CD14-positive monocyte (primary cell): ENCODE results near the gene KYAT1. TPM values are rescaled to one million over a fixed set of nuclear protein-coding genes. Genes with fewer than 3 reads are reported as not detected.
A peak's percentile ranks its signal among the peaks of the same experiment; 100 is the strongest.

Experiments
- DNase-seq, 3 donors: peaks; one replicate each; pipeline ENCODE4 v3.0.0-alpha.2; 2011 to 2022
- H2AFZ ChIP-seq: 2 replicates; pipeline ENCODE4 v1.6.0; 2012; ENCODE audit warnings: mild to moderate bottlenecking, low read depth, low read length, inconsistent platforms; ENCODE audit not compliant: insufficient read depth, poor library complexity, severe bottlenecking
- H3K27ac ChIP-seq, 2 donors: 1 replicate in 1 of 2; 2 replicates in 1 of 2; pipeline ENCODE4 v1.5.1; 2012 to 2013; ENCODE audit warnings: low read length in 2 of 2, control low read depth in 1 of 2, inconsistent platforms in 1 of 2, low read depth in 1 of 2, mild to moderate bottlenecking in 1 of 2
- H3K27me3 ChIP-seq, 2 donors: one replicate each; pipeline versions ENCODE4 v1.6.0 to v1.6.1; 2011 to 2013; ENCODE audit warnings: low read length in 2 of 2; ENCODE audit not compliant: control insufficient read depth in 2 of 2, insufficient read depth in 2 of 2
- H3K36me3 ChIP-seq, 2 donors: replicated peaks in 1 of 2; 1 replicate in 1 of 2; 2 replicates in 1 of 2; pipeline versions ENCODE4 v1.5.1 to v1.6.1; 2012 to 2013; ENCODE audit warnings: low read length in 2 of 2, control low read depth in 1 of 2, inconsistent platforms in 1 of 2, mild to moderate bottlenecking in 1 of 2; ENCODE audit not compliant: insufficient read depth in 2 of 2, control insufficient read depth in 1 of 2
- H3K4me1 ChIP-seq, 2 donors: 1 replicate in 1 of 2; 2 replicates in 1 of 2; pipeline versions ENCODE4 v1.5.1 to v1.6.1; 2012 to 2013; ENCODE audit warnings: low read length in 2 of 2, control low read depth in 1 of 2, inconsistent platforms in 1 of 2, mild to moderate bottlenecking in 1 of 2, moderate library complexity in 1 of 2; ENCODE audit not compliant: insufficient read depth in 2 of 2, control insufficient read depth in 1 of 2
- H3K4me2 ChIP-seq: replicated peaks from 2 replicates; pipeline ENCODE3; 2012; ENCODE audit warnings: low read length, moderate library complexity, mild to moderate bottlenecking; ENCODE audit not compliant: poor library complexity, severe bottlenecking; ENCODE audit errors: extremely low read depth
- H3K4me3 ChIP-seq, 3 experiments: fragments of 200-600 bp in 1 of 3; sonication (generic) in 1 of 3; replicated peaks in 1 of 3; 1 replicate in 2 of 3; 2 replicates in 1 of 3; pipeline ENCODE4 v1.5.1; 2011 to 2013; ENCODE audit warnings: low read length in 3 of 3, mild to moderate bottlenecking in 3 of 3, control low read depth in 2 of 3, low read depth in 2 of 3, inconsistent platforms in 1 of 3, moderate library complexity in 1 of 3
- H3K79me2 ChIP-seq: 2 replicates; pipeline ENCODE4 v1.6.0; 2012; ENCODE audit warnings: mild to moderate bottlenecking, control low read depth, inconsistent platforms, low read length, moderate library complexity; ENCODE audit not compliant: insufficient read depth
- H3K9ac ChIP-seq: 2 replicates; pipeline ENCODE4 v1.6.0; 2017; ENCODE audit warnings: low read length, mild to moderate bottlenecking; ENCODE audit not compliant: insufficient read depth, poor library complexity, severe bottlenecking
- H3K9me3 ChIP-seq, 2 donors: replicated peaks in 1 of 2; 1 replicate in 1 of 2; 2 replicates in 1 of 2; pipeline versions ENCODE4 v1.5.1 to v1.6.1; 2012 to 2013; ENCODE audit warnings: low read length in 2 of 2, control low read depth in 1 of 2; ENCODE audit not compliant: control insufficient read depth in 1 of 2, insufficient read depth in 1 of 2
- H4K20me1 ChIP-seq: 2 replicates; pipeline ENCODE4 v1.6.0; 2012; ENCODE audit warnings: mild to moderate bottlenecking, low read length, control low read depth, moderate library complexity; ENCODE audit not compliant: insufficient read depth
- H3K27ac Mint-ChIP-seq, 7 donors: one replicate each; pipeline ENCODE4 v1.8.0; 2020; ENCODE audit warnings: mild to moderate bottlenecking in 7 of 7, mixed read lengths in 7 of 7, moderate library complexity in 6 of 7, inconsistent platforms in 2 of 7
- H3K27me3 Mint-ChIP-seq, 3 donors: one replicate each; pipeline ENCODE4 v1.8.0; 2021 to 2022; ENCODE audit warnings: low read depth in 3 of 3, mild to moderate bottlenecking in 3 of 3, mixed read lengths in 3 of 3, moderate library complexity in 3 of 3, inconsistent platforms in 1 of 3
- H3K36me3 Mint-ChIP-seq, 2 donors: one replicate each; pipeline ENCODE4 v1.8.0; 2020; ENCODE audit warnings: mixed read lengths in 2 of 2, inconsistent platforms in 1 of 2, mild to moderate bottlenecking in 1 of 2
- H3K4me1 Mint-ChIP-seq: one replicate; pipeline ENCODE4 v1.8.0; 2020; ENCODE audit warnings: mild to moderate bottlenecking, mixed read lengths
- H3K4me3 Mint-ChIP-seq, 2 donors: one replicate each; pipeline ENCODE4 v1.8.0; 2020; ENCODE audit warnings: mild to moderate bottlenecking in 2 of 2, mixed read lengths in 2 of 2, moderate library complexity in 1 of 2
- H3K9me3 Mint-ChIP-seq, 7 donors: one replicate each; pipeline ENCODE4 v1.8.0; 2020 to 2022; ENCODE audit warnings: mixed read lengths in 7 of 7, mild to moderate bottlenecking in 6 of 7, moderate library complexity in 6 of 7, inconsistent platforms in 2 of 7
- CTCF ChIP-seq: fragments of 200-600 bp; IDR thresholded peaks from one replicate; pipeline ENCODE4 v1.8.0; 2022; ENCODE audit warnings: antibody characterized with exemption, mild to moderate bottlenecking
- WGBS: methylation state at CpG from one replicate; pipeline ENCODE4 v1.1.5; 2013; ENCODE audit warnings: missing lambda C conversion rate; ENCODE audit not compliant: insufficient coverage; 5-methylcytosine and 5-hydroxymethylcytosine counted together
- intact Hi-C, 2 donors: fragments of 100-400 bp; cut with micrococcal nuclease; formaldehyde crosslinking; loops; one replicate each; pipeline versions ENCODE4 v1.15.0 to v1.15.1; 2023
- polyA plus RNA-seq, 3 donors: library from polyadenylated mRNA; depleted of rRNA in 1 of 3; unstranded in 2 of 3; stranded (reverse) in 1 of 3; fragments of 300-500 nt in 2 of 3; fragments of >200 nt in 1 of 3; fragmentation: Illumina TruSeq in 2 of 3; gene quantifications; 1 replicate in 2 of 3; 2 replicates in 1 of 3; pipeline ENCODE4 v1.2.3, GENCODE V29; 2012 to 2021

Gene KYAT1
- polyA plus RNA-seq, 3 donors: 2.4 to 4.5 (median 3.6) TPM

GRCh38 chr9:128841694-128842492 is 39.9 kb downstream of the KYAT1 start:
- Histone ChIP-seq H3K9me3 (no peaks in the 10 kb centered on the region), H3K27ac (no peak overlapping the region), H3K27me3 (no peaks in the 10 kb centered on the region), H3K36me3 (no peaks in the 10 kb centered on the region), H3K4me3 (no peak overlapping the region), H3K79me2 (no peaks in the 10 kb centered on the region), H4K20me1 (no peaks in the 10 kb centered on the region), H3K4me2 (no peak overlapping the region), H2AFZ (no peak overlapping the region), H3K9ac (no peak overlapping the region), H3K4me1 (no peaks in the 10 kb centered on the region)
- Mint-ChIP-seq H3K36me3 (peaks cover 0 to 14% of the 10 kb centered on the region in 2 donors), H3K27me3 (no peaks in the 10 kb centered on the region), H3K4me1 (no peaks in the 10 kb centered on the region), H3K4me3 (no peak overlapping the region), H3K27ac (peak overlapping the region in 1 of 7 donors; percentile 13), H3K9me3 (peaks cover 0 to 2% (median 0%) of the 10 kb centered on the region in 7 donors)
- intact Hi-C loops: no loop called here
- 98% methylated on average over 10 of the region's 12 CpGs for WGBS
- TF ChIP-seq CTCF: no peak
- DNase-seq: no peak

DNA sequence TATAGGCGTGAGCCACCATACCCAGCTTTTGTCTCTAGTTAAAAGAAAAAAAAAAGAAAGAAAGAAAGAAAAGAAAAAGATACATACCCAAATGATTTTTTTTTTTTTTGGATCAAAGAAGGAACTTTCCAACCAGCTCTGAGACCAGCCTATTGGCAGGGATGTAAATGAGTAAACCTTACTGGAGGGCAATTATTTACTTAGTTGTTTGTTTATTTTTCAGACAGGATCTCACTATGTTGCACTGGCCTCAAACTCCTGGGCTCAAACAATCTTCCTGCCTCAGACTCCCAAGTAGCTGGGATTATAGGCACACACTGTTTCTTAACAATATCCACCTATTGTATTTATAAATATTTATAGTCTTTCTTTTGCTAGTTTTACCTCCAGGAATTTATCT is 41.2 kb downstream of the KYAT1 start:
- intact Hi-C loops: no loop called here
- no peaks in the 10 kb centered on the region for H3K9me3 ChIP-seq
- no peak overlapping the region for H3K27ac Mint-ChIP-seq

More for the DNA sequence above, 41.2 kb downstream of the KYAT1 start:
- WGBS: no CpG with 5 or more reads among the region's 1 CpG
- peaks cover 0 to 17% of the 10 kb centered on the region in 2 donors for H3K36me3 Mint-ChIP-seq
- Histone ChIP-seq H3K27me3 (no peaks in the 10 kb centered on the region), H3K4me1 (no peaks in the 10 kb centered on the region), H3K79me2 (no peaks in the 10 kb centered on the region), H3K36me3 (no peaks in the 10 kb centered on the region), H3K4me3 (no peak overlapping the region), H2AFZ (no peak overlapping the region), H3K4me2 (no peak overlapping the region), H3K27ac (no peak overlapping the region), H4K20me1 (no peaks in the 10 kb centered on the region), H3K9ac (no peak overlapping the region)
- no peaks in the 10 kb centered on the region for H3K4me1 Mint-ChIP-seq
- H3K27me3 Mint-ChIP-seq: no peaks in the 10 kb centered on the region
- H3K4me3 Mint-ChIP-seq: no peak overlapping the region
- H3K9me3 Mint-ChIP-seq: peaks cover 0 to 2% (median 0%) of the 10 kb centered on the region in 7 donors
- TF ChIP-seq CTCF: no peak
- no peak for DNase-seq
